ENCODE results near the gene LNPEP.

Gene LNPEP

GRCh38 chr5:96995419-96995818 lies 59.5 kb downstream of the LNPEP start:
- TF ChIP-seq CTCF (IDR thresholded peaks at IDR 0.05; ENCODE audit: insufficient read depth, low read depth, low read length, missing control alignments) = no peak
- H3K4me3 ChIP-seq (ENCODE audit: low read length) = no peak overlapping the region
- no peak for DNase-seq (ENCODE audit: low read depth)

GRCh38 chr5:96997265-96997859 lies 61.5 kb downstream of the LNPEP start:
- peak; percentile 37 for TF ChIP-seq CTCF (IDR thresholded peaks at IDR 0.05; ENCODE audit: insufficient read depth, low read depth, low read length, missing control alignments)

GRCh38 chr5:96999856-97000255 lies 64.0 kb downstream of the LNPEP start:
- DNase-seq (ENCODE audit: low read depth) = no peak
- TF ChIP-seq CTCF (IDR thresholded peaks at IDR 0.05; ENCODE audit: insufficient read depth, low read depth, low read length, missing control alignments) = no peak

More at GRCh38 chr5:96997265-96997859, 61.5 kb downstream of the LNPEP start:
- no peak overlapping the region for H3K4me3 ChIP-seq (ENCODE audit: low read length)
- DNase-seq (ENCODE audit: low read depth) = peak; percentile 58

GRCh38 chr5:97000391-97000790 lies 64.5 kb downstream of the LNPEP start:
- DNase-seq (ENCODE audit: low read depth) = no peak
- no peak overlapping the region for H3K4me3 ChIP-seq (ENCODE audit: low read length)
- no peak for TF ChIP-seq CTCF (IDR thresholded peaks at IDR 0.05; ENCODE audit: insufficient read depth, low read depth, low read length, missing control alignments)

More at GRCh38 chr5:96999856-97000255, 64.0 kb downstream of the LNPEP start:
- H3K4me3 ChIP-seq (ENCODE audit: low read length) = no peak overlapping the region

- DNase-seq (ENCODE audit: low read depth) = no peak
- H3K4me3 ChIP-seq (ENCODE audit: low read length) = no peak overlapping the region
- no peak for TF ChIP-seq CTCF (IDR thresholded peaks at IDR 0.05; ENCODE audit: insufficient read depth, low read depth, low read length, missing control alignments)
Observed at GRCh38 chr5:97002983-97003382, 67.1 kb downstream of the LNPEP start.

- no peak for TF ChIP-seq CTCF (IDR thresholded peaks at IDR 0.05; ENCODE audit: insufficient read depth, low read depth, low read length, missing control alignments)
- no peak overlapping the region for H3K4me3 ChIP-seq (ENCODE audit: low read length)
- no peak for DNase-seq (ENCODE audit: low read depth)
Observed at GRCh38 chr5:97004423-97005060, 68.7 kb downstream of the LNPEP start.

All from epithelial cell of esophagus (primary cell).